Measurements from ENCODE around the gene PALM.
A peak's percentile ranks its signal among the peaks of the same experiment; 100 is the strongest.
"Not testable (repeated sequence)": the region's sequence is repeated elsewhere in the genome, so short reads cannot be mapped to it uniquely, and the experiment has no call there.

The PALM gene

GRCh38 chr19:678791-679388, 29.8 kb upstream of the PALM start:
- DNase-seq (ENCODE audit: low spot score): no peak

GRCh38 chr19:679418-680286, 29.1 kb upstream of the PALM start:
- peak; percentile 48 for DNase-seq (ENCODE audit: low spot score)

GRCh38 chr19:680287-681028, 28.3 kb upstream of the PALM start:
- DNase-seq (ENCODE audit: low spot score): peak; percentile 98

GRCh38 chr19:681029-682019, 27.4 kb upstream of the PALM start:
- no peak for DNase-seq (ENCODE audit: low spot score)

GRCh38 chr19:682678-683320, 25.9 kb upstream of the PALM start:
- no peak for DNase-seq (ENCODE audit: low spot score)

GRCh38 chr19:685454-685931, 23.2 kb upstream of the PALM start:
- DNase-seq (ENCODE audit: low spot score): no peak

- no peak for DNase-seq (ENCODE audit: low spot score)
Measured at GRCh38 chr19:686589-687297, 22.0 kb upstream of the PALM start.

DNA sequence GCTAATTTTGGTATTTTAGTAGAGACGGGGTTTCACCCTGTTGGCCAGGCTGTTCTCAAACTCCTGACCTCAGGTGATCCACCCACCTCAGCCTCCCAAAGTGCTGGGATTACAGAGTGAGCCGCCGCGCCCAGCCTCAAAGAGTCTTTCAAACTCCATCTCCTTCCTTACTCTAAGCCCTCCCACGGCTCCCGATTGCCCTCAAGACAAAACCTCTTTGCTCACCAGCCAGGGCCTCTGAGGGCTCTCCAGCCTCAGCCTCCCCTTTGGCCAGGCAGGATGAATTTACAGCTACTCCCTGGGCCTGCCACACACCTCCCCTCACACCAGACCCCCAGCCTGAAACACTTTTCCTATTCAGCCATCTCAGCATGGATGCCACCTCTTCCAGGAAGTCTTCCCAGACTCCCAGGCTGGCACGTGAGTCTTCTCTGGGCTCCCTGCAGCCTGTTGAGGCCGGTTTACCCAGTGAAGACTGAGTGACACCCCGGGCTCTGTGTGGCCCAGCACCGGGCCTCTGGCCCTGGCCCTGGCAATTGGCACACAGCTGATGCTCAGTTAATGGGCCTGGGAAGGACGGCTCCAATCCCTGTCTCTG, 21.1 kb upstream of the PALM start:
- no peak for DNase-seq (ENCODE audit: low spot score)

GRCh38 chr19:688214-688613, 20.5 kb upstream of the PALM start:
- no peak for DNase-seq (ENCODE audit: low spot score)

DNA sequence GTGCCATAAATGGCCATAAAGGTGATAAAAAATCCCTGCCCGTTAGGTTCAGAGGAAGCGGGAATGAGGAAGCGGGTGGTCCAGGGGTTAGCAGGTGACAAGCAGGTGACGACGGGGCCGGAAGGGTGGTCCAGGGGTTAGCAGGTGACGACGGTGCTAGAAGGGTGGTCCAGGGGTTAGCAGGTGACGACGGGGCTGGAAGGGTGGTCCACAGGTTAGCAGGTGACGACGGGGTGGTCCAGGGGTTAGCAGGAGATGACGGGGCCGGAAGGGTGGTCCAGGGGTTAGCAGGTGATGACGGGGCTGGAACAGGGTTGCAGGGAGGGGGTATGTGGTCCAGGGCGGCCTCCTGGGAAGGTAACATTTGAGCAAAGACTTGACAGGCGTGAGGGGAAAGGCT, 19.7 kb upstream of the PALM start:
- DNase-seq (ENCODE audit: low spot score): no peak

DNA sequence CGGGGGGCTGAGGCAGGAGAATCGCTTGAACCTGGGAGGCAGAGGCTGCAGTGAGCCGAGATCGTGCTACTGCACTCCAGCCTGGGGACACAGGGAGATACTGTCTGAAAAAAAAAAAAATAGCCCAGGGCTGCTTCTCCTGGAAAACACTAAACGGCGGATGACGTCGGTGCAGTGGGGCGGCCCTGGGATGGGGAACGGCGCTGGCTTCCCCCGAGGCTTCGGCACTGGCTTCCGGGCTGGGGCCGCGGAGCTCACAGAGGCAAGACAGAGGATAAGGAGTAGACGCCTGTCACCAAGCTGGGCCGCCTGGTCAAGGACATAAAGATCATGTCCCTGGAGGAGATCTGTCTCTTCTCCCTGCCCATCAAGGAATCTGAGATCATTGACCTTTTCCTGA, 18.5 kb upstream of the PALM start:
- DNase-seq (ENCODE audit: low spot score): no peak

DNA sequence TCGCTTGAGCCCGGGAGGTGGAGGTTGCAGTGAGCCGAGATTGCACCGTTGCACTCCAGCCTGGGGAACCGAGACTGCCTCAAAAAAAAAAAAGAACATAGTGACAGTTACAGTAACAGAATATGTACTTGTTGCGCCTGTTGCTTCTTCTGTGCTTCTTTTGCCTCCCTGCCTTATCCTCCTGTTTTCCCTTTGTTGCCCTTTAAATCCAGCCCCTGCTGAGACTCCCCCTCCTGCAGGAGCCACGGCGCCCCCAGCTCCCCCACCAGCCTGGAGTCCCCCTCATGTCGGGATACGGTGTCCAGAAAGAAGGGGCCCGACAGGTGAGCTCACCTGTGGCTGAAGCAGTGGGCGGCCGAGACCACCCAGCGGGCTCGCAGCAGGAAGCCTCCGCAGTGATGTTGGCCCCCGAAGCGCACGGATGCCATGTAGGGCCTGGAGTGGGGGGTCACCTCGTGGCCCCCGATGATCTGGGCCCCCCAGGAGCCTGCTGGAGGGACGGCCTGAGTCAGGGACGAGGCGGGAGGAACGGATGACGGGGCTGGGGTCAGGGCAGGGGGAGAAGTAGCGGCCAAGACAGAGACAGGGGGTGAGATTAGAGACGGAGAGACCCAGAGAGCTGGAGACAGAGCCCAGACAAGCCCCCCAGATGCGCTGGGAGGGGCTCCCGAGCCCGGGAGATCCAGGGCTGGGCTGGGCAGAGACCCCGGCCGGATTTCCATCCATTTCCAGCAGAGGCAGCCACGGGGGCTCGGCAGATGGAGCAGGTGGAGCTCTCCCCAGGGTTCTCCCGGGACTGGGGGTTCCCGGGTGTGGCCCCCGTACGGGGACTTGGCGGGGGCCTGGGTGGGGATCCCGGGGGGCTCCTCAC, 14.0 kb upstream of the PALM start:
- DNase-seq (ENCODE audit: low spot score): no peak

DNA sequence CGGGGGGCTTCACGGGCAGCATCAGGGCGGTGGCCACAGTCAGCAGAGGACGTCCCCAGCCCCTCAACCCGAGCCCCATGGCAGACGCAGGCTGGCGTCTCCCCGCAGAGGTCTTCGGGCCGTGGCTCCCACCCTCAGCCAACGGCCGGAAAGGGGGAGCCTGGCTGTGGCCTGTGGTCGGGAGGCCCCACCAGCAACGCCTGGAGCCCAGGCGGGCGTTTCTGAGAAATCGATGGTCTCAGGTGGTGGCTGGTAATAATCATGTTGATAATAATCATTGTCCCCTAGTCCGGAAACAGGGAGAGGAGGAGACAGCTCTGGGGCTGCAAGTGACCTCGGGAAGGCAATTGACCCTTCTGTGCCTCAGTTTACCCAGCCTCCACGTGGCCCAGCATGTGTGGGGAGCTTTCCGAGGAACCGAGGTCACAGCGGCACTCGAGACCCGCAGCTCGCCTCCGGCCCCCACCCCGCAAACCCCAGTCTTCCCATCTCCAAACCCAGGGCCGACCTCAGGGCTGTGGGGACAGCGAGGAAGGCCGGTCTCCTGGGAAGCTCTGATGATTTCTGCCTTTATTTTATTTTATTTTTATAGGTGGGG, 13.3 kb upstream of the PALM start, which contains the start of gene PRSS57:
Gene PRSS57, minus strand, starts transcription at position 101 of the 598 bp plus-strand sequence. Its CDS starts 22 bp downstream, at position 79.
- DNase-seq (ENCODE audit: low spot score): no peak

DNA sequence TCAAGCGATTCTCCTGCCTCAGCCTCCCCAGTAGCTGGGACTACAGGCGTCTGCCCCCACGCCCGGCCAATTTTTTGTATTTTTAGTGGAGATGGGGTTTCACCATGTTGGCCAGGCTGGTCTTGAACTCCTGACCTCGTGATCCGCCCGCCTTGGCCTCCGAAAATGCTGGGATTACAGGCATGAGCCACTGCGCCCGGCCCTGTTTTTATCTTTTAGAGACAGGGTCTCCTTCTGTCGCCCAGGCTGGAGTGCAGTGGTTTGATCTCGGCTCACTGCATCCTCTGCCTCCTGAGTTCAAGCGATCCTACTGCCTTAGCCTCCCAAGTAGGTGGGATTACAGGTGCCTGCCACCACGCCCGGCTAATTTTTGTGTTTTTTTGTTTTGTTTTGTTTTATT, 10.2 kb upstream of the PALM start:
- not testable (repeated sequence) for DNase-seq (ENCODE audit: low spot score)

GRCh38 chr19:699885-700284, 8.8 kb upstream of the PALM start:
- not testable (repeated sequence) for DNase-seq (ENCODE audit: low spot score)

- DNase-seq (ENCODE audit: low spot score): not testable (repeated sequence)
Measured at GRCh38 chr19:702847-703246, 5.9 kb upstream of the PALM start.

DNA sequence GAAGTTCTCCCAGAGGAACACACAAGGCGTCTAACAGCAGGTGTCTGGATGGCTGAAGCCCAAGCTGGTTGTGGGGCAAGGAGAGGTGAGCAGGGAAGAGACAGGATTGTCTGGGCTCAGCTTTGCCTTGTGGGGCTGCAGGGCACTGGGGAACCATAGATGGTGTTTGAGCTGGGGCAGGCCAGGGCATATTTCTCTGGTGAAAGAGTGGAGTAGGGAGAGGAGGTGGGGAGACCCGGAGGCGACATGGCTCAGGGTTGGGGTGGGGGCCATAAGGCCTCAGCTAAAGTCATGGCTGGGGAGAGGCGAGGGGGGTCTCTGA, 5.4 kb upstream of the PALM start:
- no peak for DNase-seq (ENCODE audit: low spot score)

DNA sequence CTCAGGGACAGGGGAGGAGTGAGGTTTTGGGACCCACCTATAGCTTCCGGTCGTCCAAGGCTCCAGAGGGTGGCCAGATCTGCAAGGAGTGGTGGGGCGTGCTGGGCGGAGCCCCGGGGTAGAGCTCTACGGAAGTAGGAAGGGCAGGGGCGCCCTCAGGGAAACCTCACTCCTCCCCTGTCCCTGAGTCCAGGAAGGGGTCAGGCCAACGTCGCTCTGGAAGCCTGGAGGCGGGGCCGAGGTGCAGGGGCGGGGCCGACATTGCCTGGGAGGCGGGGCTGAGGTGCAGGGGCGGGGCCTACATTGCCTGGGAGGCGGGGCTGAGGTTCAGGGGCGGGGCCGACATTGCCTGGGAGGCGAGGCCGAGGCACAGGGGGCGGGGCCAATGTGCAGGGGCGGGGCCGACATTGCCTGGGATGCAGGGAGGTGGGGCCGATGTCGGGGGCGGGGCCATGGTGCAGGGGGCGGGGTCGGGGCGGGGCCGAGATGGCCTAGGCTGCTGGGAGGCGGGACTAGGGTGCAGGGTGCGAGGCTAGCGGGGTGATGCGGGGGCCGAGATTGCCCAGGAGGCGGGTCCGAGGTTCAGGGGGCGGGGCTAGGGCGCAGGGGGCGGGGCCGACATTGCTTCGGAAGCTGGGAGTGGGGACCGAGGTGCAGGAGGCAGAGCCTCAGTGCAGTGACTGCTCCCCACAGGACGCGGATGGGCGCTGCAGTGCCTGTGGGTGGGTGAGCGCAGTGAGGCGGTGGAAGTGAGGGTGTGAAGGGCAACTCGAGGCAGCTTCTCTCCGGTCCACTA, 4.9 kb upstream of the PALM start:
- no peak for DNase-seq (ENCODE audit: low spot score)

All from globus pallidus (tissue), 1 donor.